Measurements from ENCODE around the gene PVR.
"Not testable (repeated sequence)": the region's sequence is repeated elsewhere in the genome, so short reads cannot be mapped to it uniquely, and the experiment has no call there.

PVR gene, protein sequence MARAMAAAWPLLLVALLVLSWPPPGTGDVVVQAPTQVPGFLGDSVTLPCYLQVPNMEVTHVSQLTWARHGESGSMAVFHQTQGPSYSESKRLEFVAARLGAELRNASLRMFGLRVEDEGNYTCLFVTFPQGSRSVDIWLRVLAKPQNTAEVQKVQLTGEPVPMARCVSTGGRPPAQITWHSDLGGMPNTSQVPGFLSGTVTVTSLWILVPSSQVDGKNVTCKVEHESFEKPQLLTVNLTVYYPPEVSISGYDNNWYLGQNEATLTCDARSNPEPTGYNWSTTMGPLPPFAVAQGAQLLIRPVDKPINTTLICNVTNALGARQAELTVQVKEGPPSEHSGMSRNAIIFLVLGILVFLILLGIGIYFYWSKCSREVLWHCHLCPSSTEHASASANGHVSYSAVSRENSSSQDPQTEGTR

DNA sequence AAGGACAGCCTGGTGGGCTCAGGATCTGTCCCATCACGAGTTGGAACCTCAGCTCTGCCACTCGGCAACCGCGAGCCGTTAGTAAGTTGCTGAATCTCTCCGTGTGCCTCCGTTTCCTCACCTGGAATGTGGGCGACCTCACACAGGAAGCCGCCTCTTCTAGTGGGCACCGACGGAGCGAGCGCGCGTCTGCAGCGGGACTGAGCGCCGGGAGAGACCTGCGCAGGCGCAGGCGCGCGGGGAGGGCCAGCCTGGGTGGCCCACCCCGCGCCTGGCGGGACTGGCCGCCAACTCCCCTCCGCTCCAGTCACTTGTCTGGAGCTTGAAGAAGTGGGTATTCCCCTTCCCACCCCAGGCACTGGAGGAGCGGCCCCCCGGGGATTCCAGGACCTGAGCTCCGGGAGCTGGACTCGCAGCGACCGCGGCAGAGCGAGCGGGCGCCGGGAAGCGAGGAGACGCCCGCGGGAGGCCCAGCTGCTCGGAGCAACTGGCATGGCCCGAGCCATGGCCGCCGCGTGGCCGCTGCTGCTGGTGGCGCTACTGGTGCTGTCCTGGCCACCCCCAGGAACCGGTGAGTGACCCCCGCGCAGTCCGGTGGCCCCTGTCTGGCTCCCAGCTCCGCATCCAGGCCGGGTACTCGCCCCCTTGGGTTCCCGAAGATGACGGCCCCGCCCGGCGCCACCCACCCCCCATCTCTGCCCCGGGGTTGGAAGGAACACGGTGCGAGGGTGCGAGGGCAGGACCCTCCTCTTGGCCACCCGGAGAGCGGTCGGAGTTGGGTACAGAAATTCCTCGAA, at the start of gene PVR:
TSS of gene PVR (plus strand) at position 306 of the 797 bp plus-strand sequence. CDS start at position 493, 187 bp downstream.
- peak; percentile 10 for DNase-seq (ENCODE audit: low spot score)

DNA sequence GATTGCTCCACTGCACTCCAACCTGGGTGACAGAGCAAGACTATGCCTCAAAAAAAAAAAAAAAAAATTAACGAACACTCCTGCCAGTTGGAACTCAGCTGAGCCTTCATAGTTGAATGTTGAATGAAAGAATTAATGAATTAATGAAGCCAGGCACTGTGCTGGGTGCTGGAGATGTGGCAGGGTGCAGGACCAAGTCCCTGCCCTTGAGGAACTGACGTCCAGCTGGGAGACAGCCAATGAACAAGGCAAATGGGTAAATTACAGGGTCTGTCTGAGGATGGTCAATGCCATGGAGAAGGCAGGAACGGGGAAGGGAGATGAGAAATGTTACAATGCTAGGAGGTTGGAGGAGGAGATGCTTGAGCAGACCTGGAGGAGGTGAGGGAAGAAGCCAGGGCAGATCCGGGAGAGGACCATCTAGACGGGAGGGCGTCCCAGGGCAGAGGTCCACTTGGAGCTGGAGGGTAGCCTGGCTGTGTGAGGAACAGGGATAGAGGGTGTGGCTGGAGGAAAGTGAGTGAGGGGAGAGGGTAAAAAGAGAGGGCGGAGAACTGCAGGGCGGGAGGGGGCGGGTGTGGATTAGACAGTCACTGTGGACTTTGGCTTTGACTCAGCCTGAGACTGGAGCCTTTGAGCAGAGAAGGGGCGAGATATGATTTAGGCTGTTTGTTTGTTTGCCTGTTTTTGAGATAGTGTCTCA, 47.1 kb upstream of the PVR start:
- no peak for DNase-seq (ENCODE audit: low spot score)

DNA sequence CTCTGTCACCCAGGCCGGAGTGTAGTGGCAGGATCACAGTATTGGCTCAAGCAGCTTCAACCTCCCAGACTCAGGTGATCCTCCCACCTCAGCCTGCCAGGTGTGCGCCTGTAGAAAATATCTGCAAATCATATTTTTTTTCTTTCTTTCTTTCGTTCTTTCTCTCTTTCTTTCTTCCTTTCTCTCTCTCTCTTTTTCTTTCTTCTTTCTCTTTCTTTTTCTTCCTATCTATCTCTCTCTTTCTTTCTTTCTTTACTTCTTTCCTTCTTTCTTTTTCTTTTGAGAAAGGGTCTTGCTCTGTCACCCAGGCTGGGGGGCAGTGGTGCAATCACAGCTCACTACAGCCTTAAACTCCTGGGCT, 46.6 kb upstream of the PVR start:
- no peak for DNase-seq (ENCODE audit: low spot score)

DNA sequence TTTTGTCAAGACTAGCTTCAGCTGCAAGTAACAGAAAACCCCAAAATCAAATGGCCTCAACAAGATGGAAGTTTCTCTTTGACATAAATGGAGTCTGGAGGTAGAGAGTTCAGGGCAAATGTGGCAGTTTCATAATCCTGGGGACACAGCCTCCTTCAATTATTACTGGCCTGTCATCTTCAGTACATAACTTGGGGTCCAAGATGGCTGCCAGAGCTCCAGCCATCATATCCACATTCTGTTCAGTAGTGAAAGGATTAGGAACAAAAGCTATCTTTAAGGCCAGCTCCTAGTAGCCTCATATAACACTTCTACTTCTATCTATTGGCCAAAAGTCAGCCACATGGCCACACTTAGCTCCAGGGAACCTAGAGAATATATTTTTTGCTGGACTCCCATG, 45.4 kb upstream of the PVR start:
- DNase-seq (ENCODE audit: low spot score): no peak

DNA sequence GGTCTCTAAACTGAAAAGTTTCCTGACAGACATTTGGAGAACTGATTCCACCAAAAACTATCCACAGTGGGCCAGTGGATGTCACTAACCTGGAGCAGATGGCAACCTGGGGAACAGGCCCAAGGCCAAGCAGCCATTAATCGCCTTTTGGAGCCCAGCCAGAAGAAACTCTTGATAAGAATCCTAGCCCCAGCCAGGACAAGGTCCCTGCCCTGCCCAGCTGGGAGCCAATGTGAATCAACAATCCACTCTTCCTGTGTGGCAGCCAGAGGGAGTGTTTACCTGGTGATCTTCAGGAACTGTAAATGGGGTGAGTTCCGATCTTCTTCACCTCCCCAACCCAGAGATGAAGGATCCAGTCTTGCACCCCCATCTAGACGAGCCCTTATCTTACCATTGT, 44.8 kb upstream of the PVR start:
- no peak for DNase-seq (ENCODE audit: low spot score)

DNA sequence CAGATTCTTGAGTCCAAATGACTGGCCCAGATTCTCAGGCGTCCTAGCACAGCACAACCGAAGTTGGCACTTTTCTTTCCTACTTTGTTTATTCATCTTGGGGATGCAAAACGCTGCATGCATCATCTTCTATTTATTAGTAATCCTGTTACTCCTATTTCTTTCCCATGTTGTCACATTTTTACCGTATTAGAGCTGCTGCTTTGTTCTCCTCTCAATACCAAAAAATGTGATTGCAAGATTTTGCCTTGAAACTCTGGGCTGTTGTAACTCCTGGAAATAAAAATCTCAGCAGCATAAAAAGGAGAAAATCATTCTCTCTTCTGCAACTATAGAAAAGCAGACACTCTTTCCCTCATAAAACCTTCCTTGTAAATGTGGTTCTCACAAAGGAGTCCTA, 43.2 kb upstream of the PVR start:
- no peak for DNase-seq (ENCODE audit: low spot score)

DNA sequence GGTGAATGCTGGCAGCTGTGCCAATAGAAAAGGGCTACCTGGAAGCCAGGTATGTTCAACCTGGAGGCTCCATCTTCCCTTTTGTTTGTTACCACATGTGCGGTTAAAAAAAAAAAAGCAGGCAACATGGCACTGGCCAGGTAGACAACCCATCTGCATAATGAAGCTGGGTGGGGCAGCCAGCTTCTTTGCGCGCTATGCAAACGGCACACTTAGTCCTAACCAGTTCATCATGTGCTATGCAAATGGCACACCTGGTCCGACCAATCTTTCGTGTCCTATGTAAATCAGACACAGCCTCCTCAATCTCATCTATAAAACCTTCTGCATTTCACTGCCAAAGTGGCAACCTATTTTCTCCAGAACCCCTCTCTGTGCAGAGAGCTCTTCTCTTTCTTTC, 41.6 kb upstream of the PVR start:
- DNase-seq (ENCODE audit: low spot score): no peak

DNA sequence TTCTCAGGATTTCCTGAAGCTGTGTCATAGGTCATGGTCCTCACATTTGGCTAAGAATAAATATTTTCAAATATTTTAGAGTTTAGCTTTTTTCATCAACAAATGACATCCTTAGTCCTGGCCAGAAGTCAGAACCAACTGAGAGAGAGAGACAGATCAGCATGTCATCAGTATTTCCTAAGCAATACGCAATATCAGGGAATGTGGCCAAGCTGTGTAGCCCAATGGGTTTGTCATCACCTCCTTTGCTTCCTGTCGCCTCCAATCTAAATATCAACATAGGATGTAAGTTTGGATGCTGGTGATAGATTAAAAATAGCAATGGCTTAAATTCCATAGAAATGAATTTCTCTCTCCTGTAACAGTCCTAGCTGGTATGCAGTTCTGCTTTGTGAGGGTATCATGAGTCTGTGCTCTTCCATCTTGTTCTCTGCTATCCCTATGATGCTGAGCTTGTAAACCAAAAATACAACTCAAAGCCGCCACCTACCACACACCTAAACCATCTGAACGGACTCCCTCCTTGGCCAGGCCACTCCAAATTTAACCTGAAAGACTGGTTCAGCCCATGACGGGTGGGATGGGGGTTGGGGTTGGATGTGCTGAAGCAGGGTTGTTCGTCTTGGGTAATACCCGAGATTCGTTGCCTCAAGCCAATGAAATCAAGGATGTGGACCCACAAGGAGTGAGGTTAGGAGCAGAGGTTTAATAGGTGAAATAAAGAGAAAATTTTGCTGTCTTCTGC, 40.3 kb upstream of the PVR start:
- DNase-seq (ENCODE audit: low spot score): no peak

DNA sequence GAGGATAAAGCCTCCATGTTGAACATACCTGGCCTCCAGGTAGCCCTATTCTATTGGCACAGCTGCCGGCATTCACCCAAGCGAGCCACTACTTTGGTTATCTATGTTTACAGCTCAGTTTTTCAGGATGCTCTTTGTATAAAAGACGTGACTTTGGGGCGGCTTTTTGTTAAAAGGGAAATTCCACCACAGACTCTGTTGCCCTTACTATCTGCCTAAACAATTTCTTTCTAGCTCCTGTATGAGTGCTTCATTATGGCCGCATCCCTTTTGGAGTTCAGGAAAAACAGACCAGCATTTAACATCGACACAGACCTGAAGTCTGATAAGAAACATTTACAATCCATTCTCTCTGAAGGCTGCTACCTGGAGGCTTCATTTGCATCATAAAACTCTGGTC, 39.5 kb upstream of the PVR start:
- no peak for DNase-seq (ENCODE audit: low spot score)

DNA sequence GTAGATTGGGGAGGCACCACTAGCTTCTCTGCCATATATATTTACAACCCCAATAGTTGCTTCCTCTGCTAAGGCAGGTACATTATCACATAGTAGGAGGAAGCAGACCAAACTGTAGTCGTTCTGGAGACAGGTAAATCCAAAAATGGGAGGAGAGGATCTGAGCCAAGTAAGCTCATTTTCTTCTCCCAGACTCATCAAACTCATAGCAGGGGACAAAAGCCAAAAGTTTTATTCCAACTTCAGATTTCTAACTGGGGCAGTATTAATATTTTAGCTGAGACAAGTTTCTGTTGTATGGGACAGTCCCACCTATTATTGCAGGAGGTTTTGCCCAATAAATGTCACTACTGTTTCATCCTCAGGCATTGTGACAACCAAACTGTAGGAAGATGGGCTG, 38.2 kb upstream of the PVR start:
- no peak for DNase-seq (ENCODE audit: low spot score)

DNA sequence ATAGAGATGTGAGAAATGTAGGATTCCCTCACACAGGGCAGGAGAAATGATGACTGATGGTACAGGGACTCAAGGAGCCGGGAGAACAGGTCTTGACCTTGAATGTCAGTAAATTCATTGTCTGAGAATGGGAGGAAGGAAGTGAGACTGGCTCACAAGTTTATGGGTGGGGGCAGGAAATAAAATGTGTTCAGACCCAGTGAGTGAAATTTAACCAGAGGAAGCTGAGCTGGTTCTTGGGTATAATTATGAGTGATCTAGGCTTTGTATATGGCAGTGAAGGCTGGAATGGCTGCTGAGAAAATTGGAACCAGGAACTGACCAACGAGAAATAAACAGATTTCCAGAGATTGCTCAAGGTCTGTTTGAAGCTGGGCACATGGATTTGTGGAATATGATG, 36.7 kb upstream of the PVR start:
- DNase-seq (ENCODE audit: low spot score): no peak

DNA sequence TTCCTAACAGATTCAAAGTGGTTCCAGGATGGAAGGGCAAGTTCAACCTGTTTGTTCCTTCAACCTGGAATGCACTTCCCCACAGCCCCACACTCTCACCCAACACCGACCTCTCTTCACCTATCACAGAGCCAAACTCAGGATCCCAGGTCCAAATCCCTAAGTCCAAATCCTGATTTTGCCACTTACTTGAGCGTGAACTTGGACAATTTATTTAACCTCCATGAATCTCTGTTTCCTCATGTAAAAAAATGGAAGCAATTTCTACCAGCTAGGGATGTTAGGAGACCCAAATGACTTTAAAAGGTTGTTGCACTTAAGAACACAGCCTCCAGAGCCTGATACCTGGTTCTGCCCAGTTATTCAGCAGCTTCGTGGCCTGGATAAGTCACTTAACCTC, 35.8 kb upstream of the PVR start:
- no peak for DNase-seq (ENCODE audit: low spot score)

DNA sequence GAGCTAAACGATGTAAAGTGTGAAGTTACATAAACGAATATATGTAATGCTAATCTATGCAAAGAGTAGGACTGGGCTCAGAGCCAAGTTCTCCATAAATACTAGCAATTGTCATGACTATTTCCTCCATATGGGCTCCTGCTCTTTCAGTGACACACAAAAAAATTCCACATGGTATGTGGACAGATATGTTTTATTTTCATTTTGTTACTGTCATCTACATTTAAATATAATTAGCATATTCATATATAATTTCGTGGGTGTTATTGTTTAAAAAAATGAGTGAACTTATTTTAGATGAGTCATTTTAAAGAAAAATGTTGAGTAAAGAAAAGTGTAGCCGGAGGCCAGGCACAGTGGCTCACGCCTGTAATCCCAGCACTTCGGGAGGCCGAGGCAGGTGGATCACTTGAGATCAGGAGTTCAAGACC, 35.3 kb upstream of the PVR start:
- DNase-seq (ENCODE audit: low spot score): no peak

DNA sequence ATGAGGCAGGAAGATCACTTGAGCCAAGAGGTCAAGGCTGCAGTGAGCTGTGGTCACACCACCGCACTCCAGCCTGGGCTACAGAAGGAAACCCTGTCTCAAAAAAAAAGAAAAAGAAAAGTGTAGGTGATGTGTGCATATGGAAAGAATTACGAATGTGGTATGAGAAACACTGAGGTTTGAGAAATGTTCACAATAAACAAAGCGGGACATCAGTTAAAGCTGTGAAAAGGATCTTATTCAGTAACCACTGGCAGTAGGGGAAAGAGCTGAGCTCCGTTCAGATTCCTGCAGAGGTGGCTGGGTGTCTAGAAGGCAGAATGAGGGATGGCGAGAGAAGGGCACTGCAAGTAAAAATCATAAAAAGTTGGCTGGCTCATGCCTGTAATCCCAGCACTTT, 34.5 kb upstream of the PVR start:
- no peak for DNase-seq (ENCODE audit: low spot score)

DNA sequence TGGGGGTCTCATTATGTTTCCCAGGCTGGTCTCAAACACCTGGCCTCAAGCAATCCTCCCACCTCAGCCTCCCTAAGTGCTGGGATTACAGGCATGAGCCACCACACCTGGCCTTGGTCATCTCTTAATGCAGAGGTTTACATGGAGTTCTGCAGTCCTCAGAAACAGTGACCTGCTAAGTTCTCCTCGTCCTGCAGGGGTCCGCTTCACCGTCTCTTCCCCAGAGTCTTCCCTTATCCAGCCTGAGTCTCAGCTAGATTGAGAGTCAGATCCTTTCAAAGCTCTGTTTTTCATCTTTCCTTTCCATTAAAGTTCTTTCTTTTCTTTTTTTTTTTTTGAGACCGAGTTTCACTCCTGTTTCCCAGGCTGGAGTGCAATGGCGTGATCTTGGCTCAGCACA, 33.2 kb upstream of the PVR start:
- DNase-seq (ENCODE audit: low spot score): not testable (repeated sequence)

DNA sequence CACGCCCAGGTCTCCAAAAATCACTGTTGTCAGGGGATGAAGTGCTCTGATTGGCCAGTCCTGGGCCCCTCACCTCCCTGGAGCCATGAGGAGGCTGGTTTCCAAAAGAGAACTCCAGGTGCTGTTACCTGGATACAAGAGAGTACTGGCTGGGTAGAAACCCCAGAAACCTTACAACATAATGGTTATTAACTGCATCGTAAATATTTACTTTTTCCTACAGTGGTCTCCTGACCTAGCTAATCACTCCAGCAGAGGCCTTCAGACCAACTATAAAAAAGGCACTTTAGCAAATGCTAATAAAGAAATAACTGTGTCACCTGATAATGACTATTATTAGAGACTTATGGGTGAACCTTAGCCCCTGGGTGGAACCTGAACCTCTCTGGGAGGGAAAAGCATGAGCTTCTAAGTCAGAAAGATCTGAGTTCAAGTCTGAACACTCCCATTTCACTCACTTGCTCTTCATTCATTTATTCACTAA, 31.9 kb upstream of the PVR start:
- no peak for DNase-seq (ENCODE audit: low spot score)

DNA sequence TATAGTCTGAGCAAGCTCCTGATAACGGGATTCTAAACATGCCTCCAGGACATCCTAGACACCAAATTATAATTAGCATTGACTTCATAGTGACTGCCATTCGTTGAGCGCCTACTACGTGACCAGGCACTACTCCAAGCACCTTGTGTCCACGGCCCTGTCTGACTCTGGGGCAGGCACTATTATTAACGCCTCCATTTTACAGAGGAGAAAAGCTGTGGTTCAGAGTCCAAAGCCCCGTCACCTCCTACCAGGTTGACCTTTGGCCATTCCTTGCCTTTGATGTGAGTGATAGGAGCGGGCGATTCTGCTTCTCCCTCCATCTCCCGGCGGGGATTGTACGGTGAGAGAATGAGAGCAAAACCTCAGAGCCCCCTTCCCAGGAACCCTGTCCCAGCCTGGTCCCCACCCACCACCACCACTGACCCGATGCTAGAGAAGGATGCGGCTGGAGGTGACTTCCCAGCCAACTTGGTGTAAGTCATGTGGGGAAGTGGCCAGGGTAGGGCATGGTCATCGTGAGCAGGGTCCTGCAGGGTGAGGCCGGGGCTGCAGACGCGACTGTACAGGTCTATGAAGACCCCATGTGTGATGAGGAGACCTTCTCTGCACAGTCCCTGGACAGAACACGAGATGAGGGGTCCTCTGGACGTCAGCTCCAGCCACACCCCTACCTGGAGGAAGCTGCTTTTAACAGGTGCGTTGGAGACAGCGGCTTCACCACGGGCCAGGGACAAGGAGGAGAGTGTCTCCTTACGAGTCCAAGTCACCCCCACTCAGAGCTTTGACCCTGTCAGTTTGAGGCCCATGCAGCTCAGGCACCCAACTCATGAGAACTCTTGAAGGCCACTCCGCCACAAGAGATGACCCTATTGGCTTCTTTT, 30.2 kb upstream of the PVR start, which contains the start of gene IGSF23:
TSS of gene IGSF23 (plus strand) at position 269 of the 884 bp plus-strand sequence. CDS start at position 352, 83 bp downstream.
- no peak for DNase-seq (ENCODE audit: low spot score)

DNA sequence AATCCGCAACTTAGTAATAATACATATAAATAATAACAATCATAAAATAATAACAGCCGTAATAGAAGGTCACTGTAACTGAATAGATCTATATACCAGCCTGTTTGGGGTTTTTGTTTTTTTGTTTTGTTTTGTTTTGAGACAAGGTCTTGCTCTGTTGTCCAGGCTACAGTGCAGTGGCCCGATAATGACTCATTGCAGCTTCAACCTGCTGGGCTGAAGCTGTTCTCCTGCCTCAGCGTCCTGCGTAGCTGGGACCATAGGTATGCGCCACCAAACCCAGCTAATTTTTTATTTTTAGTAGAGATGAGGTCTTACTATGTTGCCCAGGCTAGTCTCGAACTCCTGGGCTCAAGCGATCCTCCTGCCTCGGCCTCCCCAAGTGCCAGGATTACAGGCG, 29.4 kb upstream of the PVR start:
- DNase-seq (ENCODE audit: low spot score): no peak

DNA sequence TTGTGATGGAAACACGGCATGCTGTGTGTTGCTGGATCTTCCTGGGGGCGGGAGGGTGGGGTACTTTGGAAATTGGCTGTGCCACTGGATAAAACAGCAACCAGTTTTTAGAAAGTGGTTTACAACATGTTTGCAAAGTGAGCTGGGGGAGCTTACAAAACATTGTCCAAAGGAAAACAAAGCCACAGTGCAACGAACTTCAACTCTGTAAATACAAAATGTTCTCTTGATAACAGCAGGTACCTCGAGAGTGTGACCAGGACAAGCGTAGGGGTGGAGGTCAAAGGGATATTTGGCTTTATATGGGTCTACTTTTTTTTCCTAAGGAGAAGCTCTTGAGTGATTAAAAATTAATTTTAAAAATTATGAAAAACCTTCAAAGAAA, 27.9 kb upstream of the PVR start:
- no peak for DNase-seq (ENCODE audit: low spot score)

DNA sequence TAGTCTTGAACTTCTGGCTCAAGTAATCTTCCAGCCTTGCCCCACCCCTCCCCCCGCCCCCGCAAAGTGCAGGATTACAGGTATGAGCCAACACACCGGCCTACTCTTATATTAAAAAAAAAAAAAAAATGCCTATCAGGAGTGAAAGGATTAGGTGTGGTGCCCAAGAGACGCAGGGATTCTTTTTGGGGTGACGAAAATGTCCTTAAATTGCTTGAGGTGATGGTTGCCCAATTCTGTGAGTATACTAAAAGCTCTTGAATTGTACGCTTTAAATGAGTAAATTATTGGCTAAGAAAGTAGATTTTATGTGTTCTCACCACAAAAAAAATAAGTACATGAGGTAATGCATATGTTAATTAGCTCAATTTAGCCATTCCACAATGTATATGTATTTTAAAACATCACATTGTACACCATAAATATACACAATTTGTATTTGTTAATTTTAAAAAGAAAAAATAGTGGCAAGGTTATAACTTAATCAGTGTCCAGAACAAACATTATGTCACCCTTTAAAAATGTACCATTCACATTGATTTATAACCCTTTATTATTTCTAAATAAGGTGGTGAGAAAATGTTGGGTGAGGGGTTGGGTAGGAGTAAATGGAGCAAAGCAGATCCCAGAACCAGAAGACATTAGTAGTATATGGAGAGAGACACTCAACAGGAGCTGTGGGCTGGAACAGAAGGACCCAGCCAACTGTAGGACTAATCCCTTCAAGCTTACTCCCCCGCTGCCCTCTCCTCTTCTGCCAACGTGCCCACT, 26.4 kb upstream of the PVR start:
- no peak for DNase-seq (ENCODE audit: low spot score)

Measured in hematopoietic multipotent progenitor cell treated with erythropoietin and hydrocortisone succinate and interleukin-3 and kit ligand, for 17 days (in vitro differentiated cells).